Measurements from ENCODE around the gene DNAH1. TPM values are rescaled to one million over a fixed set of nuclear protein-coding genes. Genes with fewer than 3 reads are reported as not detected.
"Not testable (repeated sequence)": the region's sequence is repeated elsewhere in the genome, so short reads cannot be mapped to it uniquely, and the experiment has no call there.

The DNAH1 gene
- total RNA-seq, 1 donor from 2014 or later, result 3.3 TPM

- DNase-seq, result no peak
These were observed 2.8 kb upstream of the DNAH1 start for GRCh38 chr3:52313188-52313773.

GRCh38 chr3:52313774-52314188 is 2.3 kb upstream of the DNAH1 start:
- DNase-seq, result no peak

- DNase-seq, result no peak
These were observed 1.6 kb upstream of the DNAH1 start for GRCh38 chr3:52314489-52314888.

- DNase-seq, result no peak
These were observed 1.1 kb upstream of the DNAH1 start for GRCh38 chr3:52315006-52315405.

GRCh38 chr3:52317208-52318000 is 1.3 kb downstream of the DNAH1 start:
- DNase-seq, result peak; percentile 71

- DNase-seq, result peak; percentile 70
These were observed 2.2 kb downstream of the DNAH1 start for GRCh38 chr3:52318186-52318816.

- DNase-seq, result no peak
These were observed 3.9 kb downstream of the DNAH1 start for GRCh38 chr3:52319921-52320595.

GRCh38 chr3:52321481-52321880 is 5.4 kb downstream of the DNAH1 start:
- DNase-seq, result no peak

GRCh38 chr3:52322466-52322865 is 6.3 kb downstream of the DNAH1 start:
- DNase-seq, result no peak

- DNase-seq, result no peak
These were observed 7.6 kb downstream of the DNAH1 start for GRCh38 chr3:52323526-52324295.

GRCh38 chr3:52324676-52325075 is 8.6 kb downstream of the DNAH1 start:
- no peak for DNase-seq

GRCh38 chr3:52325686-52326085 is 9.6 kb downstream of the DNAH1 start:
- DNase-seq, result no peak

- no peak for DNase-seq
These were observed 10.9 kb downstream of the DNAH1 start for GRCh38 chr3:52326976-52327375.

- DNase-seq, result no peak
These were observed 11.6 kb downstream of the DNAH1 start for GRCh38 chr3:52327486-52328290.

- no peak for DNase-seq
These were observed 12.5 kb downstream of the DNAH1 start for GRCh38 chr3:52328536-52329080.

GRCh38 chr3:52330194-52330805 is 14.2 kb downstream of the DNAH1 start:
- no peak for DNase-seq

- no peak for DNase-seq
These were observed 15.0 kb downstream of the DNAH1 start for GRCh38 chr3:52331091-52331490.

- no peak for DNase-seq
These were observed 15.8 kb downstream of the DNAH1 start for GRCh38 chr3:52331906-52332305.

- no peak for DNase-seq
These were observed 17.9 kb downstream of the DNAH1 start for GRCh38 chr3:52333869-52334557.

GRCh38 chr3:52338131-52338530 is 22.0 kb downstream of the DNAH1 start:
- not testable (repeated sequence) for DNase-seq

Data from tongue (tissue), 2 donors.